Measurements from ENCODE around the gene RNF2.

DNA sequence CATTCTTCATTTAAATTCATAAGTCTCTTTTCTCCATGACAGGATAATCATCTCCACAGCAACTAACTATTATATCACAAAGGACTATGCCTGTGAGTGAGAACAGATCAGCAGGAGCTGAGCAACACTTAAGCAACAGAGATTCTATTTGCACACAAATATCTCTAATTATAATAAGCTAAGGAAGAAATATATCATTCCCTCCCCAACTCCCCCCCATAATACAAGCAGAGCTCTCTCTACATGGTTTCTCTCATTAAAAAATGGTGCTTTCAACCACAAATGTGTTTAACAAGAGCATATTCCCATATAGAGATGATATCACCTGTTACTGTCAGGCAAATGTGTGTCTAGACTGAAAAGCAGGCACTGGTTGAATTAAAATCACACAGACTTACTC, 36.5 kb upstream of the RNF2 start:
- TF ChIP-seq, protein P1, sequence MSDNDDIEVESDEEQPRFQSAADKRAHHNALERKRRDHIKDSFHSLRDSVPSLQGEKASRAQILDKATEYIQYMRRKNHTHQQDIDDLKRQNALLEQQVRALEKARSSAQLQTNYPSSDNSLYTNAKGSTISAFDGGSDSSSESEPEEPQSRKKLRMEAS (IDR thresholded peaks at IDR 0.05), result no peak
- TF ChIP-seq, protein P2, sequence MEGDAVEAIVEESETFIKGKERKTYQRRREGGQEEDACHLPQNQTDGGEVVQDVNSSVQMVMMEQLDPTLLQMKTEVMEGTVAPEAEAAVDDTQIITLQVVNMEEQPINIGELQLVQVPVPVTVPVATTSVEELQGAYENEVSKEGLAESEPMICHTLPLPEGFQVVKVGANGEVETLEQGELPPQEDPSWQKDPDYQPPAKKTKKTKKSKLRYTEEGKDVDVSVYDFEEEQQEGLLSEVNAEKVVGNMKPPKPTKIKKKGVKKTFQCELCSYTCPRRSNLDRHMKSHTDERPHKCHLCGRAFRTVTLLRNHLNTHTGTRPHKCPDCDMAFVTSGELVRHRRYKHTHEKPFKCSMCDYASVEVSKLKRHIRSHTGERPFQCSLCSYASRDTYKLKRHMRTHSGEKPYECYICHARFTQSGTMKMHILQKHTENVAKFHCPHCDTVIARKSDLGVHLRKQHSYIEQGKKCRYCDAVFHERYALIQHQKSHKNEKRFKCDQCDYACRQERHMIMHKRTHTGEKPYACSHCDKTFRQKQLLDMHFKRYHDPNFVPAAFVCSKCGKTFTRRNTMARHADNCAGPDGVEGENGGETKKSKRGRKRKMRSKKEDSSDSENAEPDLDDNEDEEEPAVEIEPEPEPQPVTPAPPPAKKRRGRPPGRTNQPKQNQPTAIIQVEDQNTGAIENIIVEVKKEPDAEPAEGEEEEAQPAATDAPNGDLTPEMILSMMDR (IDR thresholded peaks at IDR 0.05; ENCODE audit: low read depth, low read length, missing input control), result no peak
- TF ChIP-seq, protein P3, sequence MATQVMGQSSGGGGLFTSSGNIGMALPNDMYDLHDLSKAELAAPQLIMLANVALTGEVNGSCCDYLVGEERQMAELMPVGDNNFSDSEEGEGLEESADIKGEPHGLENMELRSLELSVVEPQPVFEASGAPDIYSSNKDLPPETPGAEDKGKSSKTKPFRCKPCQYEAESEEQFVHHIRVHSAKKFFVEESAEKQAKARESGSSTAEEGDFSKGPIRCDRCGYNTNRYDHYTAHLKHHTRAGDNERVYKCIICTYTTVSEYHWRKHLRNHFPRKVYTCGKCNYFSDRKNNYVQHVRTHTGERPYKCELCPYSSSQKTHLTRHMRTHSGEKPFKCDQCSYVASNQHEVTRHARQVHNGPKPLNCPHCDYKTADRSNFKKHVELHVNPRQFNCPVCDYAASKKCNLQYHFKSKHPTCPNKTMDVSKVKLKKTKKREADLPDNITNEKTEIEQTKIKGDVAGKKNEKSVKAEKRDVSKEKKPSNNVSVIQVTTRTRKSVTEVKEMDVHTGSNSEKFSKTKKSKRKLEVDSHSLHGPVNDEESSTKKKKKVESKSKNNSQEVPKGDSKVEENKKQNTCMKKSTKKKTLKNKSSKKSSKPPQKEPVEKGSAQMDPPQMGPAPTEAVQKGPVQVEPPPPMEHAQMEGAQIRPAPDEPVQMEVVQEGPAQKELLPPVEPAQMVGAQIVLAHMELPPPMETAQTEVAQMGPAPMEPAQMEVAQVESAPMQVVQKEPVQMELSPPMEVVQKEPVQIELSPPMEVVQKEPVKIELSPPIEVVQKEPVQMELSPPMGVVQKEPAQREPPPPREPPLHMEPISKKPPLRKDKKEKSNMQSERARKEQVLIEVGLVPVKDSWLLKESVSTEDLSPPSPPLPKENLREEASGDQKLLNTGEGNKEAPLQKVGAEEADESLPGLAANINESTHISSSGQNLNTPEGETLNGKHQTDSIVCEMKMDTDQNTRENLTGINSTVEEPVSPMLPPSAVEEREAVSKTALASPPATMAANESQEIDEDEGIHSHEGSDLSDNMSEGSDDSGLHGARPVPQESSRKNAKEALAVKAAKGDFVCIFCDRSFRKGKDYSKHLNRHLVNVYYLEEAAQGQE (IDR thresholded peaks at IDR 0.05), result no peak
- TF ChIP-seq HNF4G (IDR thresholded peaks at IDR 0.05), result no peak

Data from liver (tissue), 3 donors.